Right forelimb (tissue), 1 donor: ENCODE measurements around the gene ABCA2.

ENCODE experiments used
- DNase-seq: peaks from one replicate; pipeline ENCODE4 v3.0.0-alpha.2; 2018

The ABCA2 gene

DNA sequence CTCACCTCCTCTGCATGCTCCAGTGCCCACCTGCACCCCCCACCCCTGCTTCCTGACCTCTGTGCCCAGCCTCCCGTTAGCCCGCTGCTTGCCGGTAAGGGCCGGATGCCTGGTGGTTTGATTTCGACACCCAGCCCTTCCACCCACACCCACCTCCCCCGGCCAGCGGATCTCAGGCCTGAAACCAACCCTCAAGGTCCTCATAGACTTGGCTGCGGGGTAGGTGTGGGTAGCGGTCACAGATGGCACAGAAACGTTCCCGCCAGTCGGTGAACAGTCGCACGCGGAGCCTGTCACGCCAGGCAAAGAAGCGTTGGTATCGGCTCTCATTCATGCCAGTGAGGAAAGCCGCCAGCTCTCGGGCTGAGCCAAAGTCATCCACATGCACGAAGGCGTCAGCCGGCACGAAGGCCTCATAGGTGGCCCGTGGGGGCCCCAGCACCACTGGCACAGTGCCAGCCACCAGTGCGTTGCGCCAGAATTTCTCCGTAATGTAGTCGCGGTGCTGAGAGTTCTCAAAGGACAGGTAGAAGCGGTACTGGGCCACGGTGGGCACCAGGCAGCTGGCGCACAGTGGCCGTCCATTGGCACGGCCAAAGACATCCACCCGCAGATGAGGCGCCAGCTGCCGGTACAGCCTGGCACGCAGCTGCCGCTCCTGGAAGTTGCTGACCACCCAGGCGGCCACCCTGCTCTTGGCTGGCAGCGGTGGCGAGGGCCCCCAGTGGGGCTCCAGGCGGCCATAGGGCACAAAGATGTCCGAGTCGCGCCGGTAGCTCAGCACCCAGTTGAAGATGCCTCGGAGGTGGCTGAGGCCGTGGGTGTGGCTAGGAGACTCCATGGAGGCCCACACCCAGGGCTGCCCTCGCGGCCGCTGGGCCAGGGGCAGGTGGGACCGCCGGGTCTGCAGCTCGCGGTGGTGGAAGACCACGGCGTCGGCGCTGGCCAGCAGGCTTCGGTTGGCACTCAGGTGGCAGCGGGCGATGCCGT lies 2.8 kb upstream of the ABCA2 start:
- DNase-seq = no peak

DNA sequence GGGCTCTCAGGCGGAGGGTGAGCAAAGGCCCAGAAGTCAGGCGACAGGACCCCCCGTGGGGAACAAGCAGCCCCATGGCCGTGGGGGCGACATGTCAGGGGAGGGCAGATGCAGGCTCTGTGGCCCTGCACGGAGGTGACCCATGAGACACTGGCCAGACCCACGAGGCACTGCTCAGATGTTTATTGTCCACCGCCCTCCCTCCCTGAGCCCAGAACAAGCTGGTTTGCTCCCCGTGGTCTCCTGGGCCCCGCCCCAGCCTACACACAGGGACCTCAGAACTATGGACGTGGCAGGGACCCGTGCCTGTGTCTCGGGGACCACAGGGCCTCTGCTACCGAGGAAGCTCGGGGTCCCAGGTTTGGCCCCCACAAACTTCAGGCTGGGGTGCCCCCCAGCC lies 2.0 kb upstream of the ABCA2 start:
- DNase-seq = no peak

GRCh38 chr9:137029058-137029936 lies 1.3 kb upstream of the ABCA2 start:
- DNase-seq = peak; percentile 83

DNA sequence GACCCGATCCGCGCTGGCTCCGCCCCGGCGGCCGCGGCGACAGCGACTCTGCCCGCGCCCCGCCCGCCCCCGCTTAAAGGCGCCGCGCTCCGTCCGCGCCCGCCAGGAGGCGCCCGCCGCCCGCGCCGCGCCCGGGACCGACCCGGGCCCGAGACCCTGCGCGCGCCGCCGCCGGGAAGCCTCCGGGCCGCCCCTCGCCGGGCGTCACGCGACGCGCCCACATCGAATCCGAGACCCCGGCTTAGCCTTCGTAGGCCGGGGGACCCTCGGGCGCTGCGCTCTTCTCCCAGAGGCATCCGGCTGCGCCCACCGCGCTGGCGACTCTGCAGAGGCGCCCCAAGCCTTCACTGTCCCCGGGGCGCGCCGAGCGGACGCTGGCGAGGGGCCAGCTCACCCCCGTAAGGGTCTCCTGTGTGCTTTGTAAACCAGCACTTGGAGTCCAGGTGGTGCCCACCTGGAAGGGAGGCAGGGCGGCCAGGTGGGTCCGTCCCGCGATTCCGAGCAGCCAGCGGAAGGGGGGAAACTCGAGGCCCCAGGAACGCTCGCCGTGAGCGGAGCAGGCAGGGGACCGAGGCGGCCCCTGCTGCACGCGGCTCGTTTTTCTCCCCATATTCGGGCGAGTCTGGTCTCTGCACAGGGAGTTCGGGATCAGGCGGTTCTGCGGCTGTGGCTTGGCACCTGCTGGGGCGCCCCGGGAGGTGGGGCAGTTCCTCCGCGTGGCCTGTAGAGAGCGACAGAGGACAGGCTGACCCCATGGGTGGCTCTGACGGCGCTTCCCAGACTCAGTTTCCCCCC lies 423 bp upstream of the ABCA2 start:
- DNase-seq = peak; percentile 71

DNA sequence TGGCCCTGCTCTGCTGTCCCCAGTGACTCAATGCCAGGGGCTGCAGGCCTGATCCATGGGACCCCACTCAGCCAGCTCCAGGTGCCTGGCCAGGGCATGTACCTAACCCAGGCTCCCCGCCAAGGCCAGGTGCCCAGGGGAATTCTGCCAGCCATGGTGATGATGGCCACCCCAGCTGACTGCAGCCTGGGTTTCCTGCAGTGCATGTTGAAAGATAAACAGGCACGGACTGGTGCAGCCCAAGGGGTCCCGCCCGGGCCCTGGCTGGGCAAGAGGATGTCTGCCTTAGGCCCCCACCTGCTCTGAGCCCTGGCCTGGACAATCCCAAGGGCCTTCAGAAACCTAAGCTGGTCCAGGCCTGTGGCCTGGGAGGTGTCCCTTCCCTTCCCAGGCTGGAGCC lies 1.2 kb downstream of the ABCA2 start:
- no peak for DNase-seq

DNA sequence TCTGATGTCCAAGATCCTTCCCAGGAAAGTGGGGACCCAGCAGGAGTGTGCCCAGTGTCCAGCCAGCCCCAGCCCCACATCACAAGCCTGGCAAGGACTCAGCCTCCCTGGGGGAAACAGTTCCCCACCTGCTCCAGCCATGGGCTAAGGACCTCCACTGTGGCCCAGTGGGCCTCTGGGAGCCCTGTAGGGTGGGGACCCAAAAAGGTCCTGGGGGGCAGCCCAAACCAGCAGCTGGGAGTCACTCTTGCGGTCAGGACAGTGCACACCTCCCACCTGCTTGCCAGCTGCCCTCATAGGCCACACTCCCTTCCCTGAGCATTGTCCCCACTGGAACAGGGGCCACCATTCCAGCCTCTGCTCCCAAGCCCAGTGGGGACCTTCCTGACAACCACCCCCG lies 1.7 kb downstream of the ABCA2 start:
- no peak for DNase-seq

- no peak for DNase-seq
These were observed 2.5 kb downstream of the ABCA2 start for GRCh38 chr9:137025517-137025966.

GRCh38 chr9:137023583-137023991 lies 4.5 kb downstream of the ABCA2 start:
- DNase-seq = no peak

GRCh38 chr9:137023157-137023556 lies 4.9 kb downstream of the ABCA2 start:
- no peak for DNase-seq

- DNase-seq = no peak
These were observed 5.4 kb downstream of the ABCA2 start for GRCh38 chr9:137022662-137023008.

GRCh38 chr9:137021979-137022661 lies 5.9 kb downstream of the ABCA2 start:
- DNase-seq = no peak

DNA sequence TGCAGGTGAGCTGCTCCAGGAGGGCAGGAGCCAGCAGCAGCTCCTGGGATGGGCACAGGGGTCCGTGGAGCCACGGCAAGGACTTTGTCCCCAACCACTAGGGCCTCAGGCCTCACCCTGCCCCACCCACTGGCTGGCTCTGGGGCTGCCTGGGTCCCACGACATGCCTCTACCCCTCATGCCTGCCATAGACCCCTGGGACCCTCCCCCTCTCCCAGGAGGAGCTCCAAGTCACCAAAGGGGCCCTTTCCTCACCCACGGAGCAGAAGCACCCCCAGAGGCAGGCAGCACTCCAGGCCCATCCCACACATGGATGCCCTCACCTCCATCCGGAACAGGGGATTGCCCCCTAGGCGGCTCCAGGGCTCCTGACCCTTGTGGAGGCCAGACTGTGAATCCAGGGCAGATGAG lies 6.5 kb downstream of the ABCA2 start:
- DNase-seq = no peak

GRCh38 chr9:137020771-137021567 lies 7.1 kb downstream of the ABCA2 start:
- no peak for DNase-seq

DNA sequence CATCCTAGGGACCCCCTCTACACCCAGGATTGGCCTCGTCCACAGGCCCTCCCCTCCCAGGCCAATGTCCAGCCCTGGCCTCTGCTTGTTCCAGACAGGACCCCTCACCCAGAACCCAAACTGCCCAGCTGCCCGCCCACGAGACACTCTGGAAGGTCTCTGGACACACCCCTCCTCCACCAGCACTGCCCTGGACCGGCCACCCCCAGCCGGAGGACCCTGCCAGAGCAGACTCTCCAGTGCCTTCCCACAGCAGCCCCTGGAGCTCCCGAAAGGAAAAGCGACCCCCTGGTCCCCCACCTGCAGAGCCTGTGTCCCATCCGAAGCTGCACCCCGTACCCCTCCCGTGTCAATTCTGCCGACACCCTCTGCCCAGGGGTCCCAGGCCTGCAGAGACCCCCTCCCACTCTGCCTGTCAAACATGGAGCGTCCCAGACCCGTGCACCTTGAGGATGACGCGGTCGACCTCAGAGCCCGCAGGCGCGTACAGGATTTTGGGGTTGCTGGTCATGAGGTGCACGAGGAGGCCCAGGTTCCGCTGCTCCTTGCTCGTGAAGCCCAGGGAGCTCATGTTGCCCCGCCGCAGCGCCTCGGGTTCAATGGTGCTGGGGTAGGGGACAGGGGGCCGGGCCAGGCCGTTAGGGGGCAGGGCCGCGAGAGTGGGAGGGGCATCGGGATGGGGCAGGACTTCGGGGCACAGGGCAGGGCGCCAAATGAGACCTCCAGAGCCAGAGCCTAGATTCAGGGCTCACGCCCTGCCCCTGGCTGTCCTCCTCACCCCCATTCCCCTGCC lies 8.0 kb downstream of the ABCA2 start:
- DNase-seq = no peak

DNA sequence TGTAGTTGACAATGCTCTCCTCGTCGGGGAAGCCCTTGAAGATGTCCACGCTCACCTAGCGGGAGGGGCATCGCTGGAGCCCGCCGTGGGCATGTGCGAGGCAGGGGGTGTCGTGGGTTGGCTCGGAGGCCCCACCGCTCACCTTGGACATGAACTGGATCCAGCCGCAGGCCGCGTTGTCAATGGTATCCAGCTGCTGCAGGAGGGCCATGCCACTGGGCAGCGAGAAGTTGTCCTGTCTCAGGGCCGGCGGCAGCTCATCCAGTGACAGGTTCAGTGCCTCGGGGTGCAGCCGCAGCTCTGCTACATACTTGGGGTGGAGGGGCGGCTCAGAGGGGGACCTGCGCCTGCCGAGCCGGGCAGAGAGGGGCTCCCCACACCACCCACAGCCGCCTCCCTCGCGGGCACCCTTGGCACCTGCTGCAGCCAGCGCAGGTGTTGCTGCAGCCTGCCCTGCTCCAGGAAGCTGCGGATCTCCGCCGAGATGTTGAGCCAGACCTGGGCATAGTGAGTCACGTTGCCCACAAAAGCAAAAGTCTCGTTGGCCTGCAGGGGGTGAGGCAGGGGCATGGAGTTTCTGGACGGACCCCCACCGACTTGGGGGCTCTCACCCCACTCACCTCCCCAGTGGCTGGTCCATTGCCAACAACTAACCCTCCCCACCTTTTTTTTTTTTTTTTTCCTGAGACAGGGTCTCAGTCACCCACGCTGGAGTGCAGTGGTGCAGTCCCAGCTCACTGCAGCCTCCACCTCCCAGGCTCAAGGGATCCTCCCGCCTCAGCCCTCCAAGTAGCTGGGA lies 9.1 kb downstream of the ABCA2 start:
- no peak for DNase-seq

DNA sequence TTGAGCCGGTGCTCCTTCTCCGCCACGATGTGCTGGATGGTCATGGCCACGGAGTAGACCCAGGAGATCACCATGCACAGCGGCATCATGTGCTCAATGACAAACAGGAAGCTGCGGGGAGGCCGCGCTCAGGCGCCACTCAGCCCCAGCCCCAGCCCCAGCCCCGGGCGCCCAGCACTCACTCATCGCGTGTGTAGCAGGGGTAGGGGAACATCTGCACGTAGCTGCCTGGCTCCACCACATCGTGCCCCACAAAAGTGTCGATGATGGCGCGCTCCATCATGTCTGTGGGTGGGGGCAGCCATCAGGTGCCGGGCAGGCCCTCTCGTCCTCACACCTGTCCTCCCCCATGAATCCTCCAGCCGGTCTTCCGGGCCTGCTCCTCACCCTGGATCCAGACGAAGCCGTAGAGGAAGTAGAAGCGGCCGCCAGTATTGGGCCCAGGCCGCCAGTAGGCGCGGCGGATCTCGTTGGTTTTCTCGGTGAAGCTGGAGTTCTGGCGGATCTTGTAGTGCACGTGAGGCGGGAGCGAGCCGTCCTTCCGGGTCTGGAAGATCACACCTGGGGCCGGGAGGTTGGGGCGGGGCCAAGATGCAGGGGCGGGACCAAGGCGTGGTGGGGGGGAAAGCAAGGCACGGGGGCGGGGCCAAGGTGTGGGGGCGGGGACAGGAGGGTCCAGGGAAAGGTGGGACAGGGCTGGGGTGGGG lies 10.1 kb downstream of the ABCA2 start:
- no peak for DNase-seq

GRCh38 chr9:137017071-137017470 lies 11.0 kb downstream of the ABCA2 start:
- DNase-seq = no peak

DNA sequence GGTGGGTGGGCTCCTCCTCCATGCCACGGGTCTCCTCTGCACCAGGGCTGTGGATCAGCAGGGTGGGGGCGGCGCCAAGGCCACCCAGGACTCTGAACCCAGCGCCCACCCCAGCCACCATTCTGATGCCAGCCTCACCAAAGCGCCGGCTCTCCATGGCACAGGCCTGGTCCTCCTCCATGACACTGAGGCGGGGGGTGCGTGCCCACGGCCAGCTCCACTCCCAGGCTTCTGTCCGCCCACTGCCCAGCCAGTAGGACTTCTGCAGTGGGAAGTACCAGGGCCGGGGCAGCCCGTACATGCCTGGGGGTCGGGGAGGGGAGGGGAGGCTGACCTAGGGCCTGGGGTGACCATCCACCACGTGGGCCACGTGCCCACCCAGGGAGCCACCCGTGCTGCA lies 11.6 kb downstream of the ABCA2 start:
- DNase-seq = no peak

DNA sequence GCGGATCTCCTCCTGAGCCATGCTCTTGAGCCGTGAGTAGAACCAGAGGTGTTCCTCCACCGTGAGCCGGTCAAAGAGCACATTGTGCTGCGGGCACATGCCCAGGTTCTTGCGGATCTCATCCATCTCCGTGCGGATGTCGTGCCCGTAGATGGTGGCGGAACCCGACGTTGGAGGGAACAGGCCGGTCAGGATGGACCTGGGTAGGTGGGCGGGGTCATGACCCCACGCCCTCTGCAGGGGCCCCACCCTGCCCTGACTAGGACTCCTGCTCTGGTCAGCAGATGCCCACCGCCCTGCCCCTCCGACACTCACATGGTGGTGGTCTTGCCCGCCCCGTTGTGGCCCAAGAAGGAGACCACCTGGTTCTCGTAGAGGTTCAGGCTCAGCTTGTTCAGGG lies 12.1 kb downstream of the ABCA2 start:
- no peak for DNase-seq
